ENCODE results near the gene RBBP8NL.
A peak's percentile ranks its signal among the peaks of the same experiment; 100 is the strongest.

Gene RBBP8NL

GRCh38 chr20:62417981-62418708 is 9.2 kb downstream of the RBBP8NL start:
- no peak for DNase-seq

- DNase-seq = no peak
Measured at GRCh38 chr20:62416651-62417637, 10.4 kb downstream of the RBBP8NL start.

GRCh38 chr20:62415354-62416111 is 11.8 kb downstream of the RBBP8NL start:
- DNase-seq = no peak

- DNase-seq = no peak
Measured at GRCh38 chr20:62413896-62414481, 13.3 kb downstream of the RBBP8NL start.

GRCh38 chr20:62413025-62413570 is 14.2 kb downstream of the RBBP8NL start:
- DNase-seq = no peak

GRCh38 chr20:62412194-62413024 is 14.9 kb downstream of the RBBP8NL start:
- DNase-seq = no peak

GRCh38 chr20:62411479-62412193 is 15.7 kb downstream of the RBBP8NL start:
- DNase-seq = no peak

GRCh38 chr20:62410746-62411478 is 16.4 kb downstream of the RBBP8NL start:
- no peak for DNase-seq

GRCh38 chr20:62409931-62410745 is 17.2 kb downstream of the RBBP8NL start:
- DNase-seq = peak; percentile 76

GRCh38 chr20:62409086-62409853 is 18.1 kb downstream of the RBBP8NL start:
- DNase-seq = no peak

- DNase-seq = no peak
Measured at GRCh38 chr20:62408640-62409039, 18.7 kb downstream of the RBBP8NL start.

GRCh38 chr20:62408055-62408454 is 19.3 kb downstream of the RBBP8NL start:
- DNase-seq = no peak

GRCh38 chr20:62407221-62407992 is 19.9 kb downstream of the RBBP8NL start, which contains the start of gene CABLES2:
Gene CABLES2 (minus strand): TSS chr20:62407285. CDS start chr20:62407276, 9 bp downstream.
- DNase-seq = peak; percentile 50

- no peak for DNase-seq
Measured at GRCh38 chr20:62406635-62407176, 20.6 kb downstream of the RBBP8NL start.

- no peak for DNase-seq
Measured at GRCh38 chr20:62405981-62406513, 21.3 kb downstream of the RBBP8NL start.

- DNase-seq = no peak
Measured at GRCh38 chr20:62405108-62405980, 22.0 kb downstream of the RBBP8NL start.
